Sigmoid colon (tissue), 7 donors: Measurements from ENCODE around the gene GNG11. TPM values are rescaled to one million over a fixed set of nuclear protein-coding genes. Genes with fewer than 3 reads are reported as not detected.
"Not testable (repeated sequence)": the region's sequence is repeated elsewhere in the genome, so short reads cannot be mapped to it uniquely, and the experiment has no call there.

Experiments used
- DNase-seq: peaks from one replicate; pipeline ENCODE4 v3.0.0-alpha.2; 2019
- H3K27ac ChIP-seq, 4 donors: fragments of 200-600 bp; sonication (generic); one replicate each; pipeline ENCODE4 v1.5.1; 2016 to 2019; ENCODE audit warnings: mild to moderate bottlenecking in 1 of 4
- H3K27me3 ChIP-seq, 3 donors: fragments of 200-600 bp; sonication (generic); one replicate each; pipeline ENCODE4 v1.5.1; 2019; ENCODE audit warnings: mild to moderate bottlenecking in 1 of 3
- H3K36me3 ChIP-seq, 4 donors: fragments of 200-600 bp; sonication (generic); one replicate each; pipeline ENCODE4 v1.5.1; 2016 to 2019
- H3K4me1 ChIP-seq, 4 donors: fragments of 200-600 bp; sonication (generic); one replicate each; pipeline ENCODE4 v1.5.1; 2017 to 2019
- H3K4me3 ChIP-seq, 4 donors: fragments of 200-600 bp; sonication (generic); one replicate each; pipeline ENCODE4 v1.5.1; 2017 to 2019; ENCODE audit warnings: mild to moderate bottlenecking in 2 of 4, moderate library complexity in 1 of 4
- H3K9me3 ChIP-seq, 4 donors: fragments of 200-600 bp in 3 of 4; sonication (generic) in 3 of 4; one replicate each; pipeline versions ENCODE4 v1.5.1 to v1.6.1; 2013 to 2019
- CTCF ChIP-seq, 4 experiments: fragments of 450-650 bp in 3 of 4; fragments of 200-600 bp in 1 of 4; IDR thresholded peaks; one replicate each; pipeline ENCODE4 v1.5.1; 2016 to 2019; ENCODE audit warnings: antibody characterized with exemption in 4 of 4, mild to moderate bottlenecking in 3 of 4, moderate library complexity in 2 of 4
- EP300 ChIP-seq, 4 donors: sonication (generic); formaldehyde crosslinking; IDR thresholded peaks; one replicate each; pipeline ENCODE4 v1.6.1; 2017; ENCODE audit warnings: antibody characterized with exemption in 4 of 4
- POLR2A ChIP-seq, 2 donors: fragments of 450-650 bp; IDR thresholded peaks; one replicate each; pipeline ENCODE4 v1.6.1; 2016; ENCODE audit warnings: antibody characterized with exemption in 2 of 2, mild to moderate bottlenecking in 2 of 2, moderate library complexity in 2 of 2
- POLR2AphosphoS5 ChIP-seq, 4 donors: sonication (generic); formaldehyde crosslinking; IDR thresholded peaks; one replicate each; pipeline ENCODE4 v1.6.1; 2017; ENCODE audit warnings: antibody characterized with exemption in 4 of 4
- WGBS, 2 donors: extraction: QIAGEN DNeasy Blood & Tissue Kit; methylation state at CpG; one replicate each; pipeline ENCODE4 v1.1.7; 2013; 5-methylcytosine and 5-hydroxymethylcytosine counted together
- intact Hi-C: fragments of 100-400 bp; cut with DNase I; formaldehyde crosslinking; loops from one replicate; pipeline ENCODE4 v1.15.1; 2023
- polyA plus RNA-seq, 3 donors: library from polyadenylated mRNA; stranded (reverse); fragments of 200-250 nt; gene quantifications; one replicate each; pipeline ENCODE4 v1.2.3, GENCODE V29; 2013
- total RNA-seq, 4 donors: library from RNA; depleted of rRNA; stranded (reverse); fragments of >200 nt; gene quantifications; one replicate each; pipeline ENCODE4 v1.1.0, GENCODE V29; 2016
- donor health status: healthy with polysubstance abuse.
- donor health status: Bipolar disorder and iron deficiency.
- donor health status: healthy.

GNG11 gene
- total and polyA plus RNA-seq, 7 donors: 8.1 to 34.2 (median 14.1) TPM

- Histone ChIP-seq H3K4me1 (peaks cover 0 to 24% (median 19%) of the 10 kb centered on the region in 4 donors), H3K27ac (peak overlapping the region; percentile 56 to 70 (median 60)), H3K27me3 (no peaks in the 10 kb centered on the region), H3K4me3 (no peak overlapping the region), H3K9me3 (no peaks in the 10 kb centered on the region), H3K36me3 (no peaks in the 10 kb centered on the region)
- intact Hi-C loops: loop anchor here (10.0 kb wide), 1 partner anchor 484 kb away; the partner anchor contains the start of gene COL1A2
- peak; percentile 85 for DNase-seq
- WGBS, 2 donors: 68 to 80% methylated on average over 3 of the region's 3 CpGs
- TF ChIP-seq POLR2A (IDR thresholded peaks at IDR 0.05): no peak
- peak in 2 of 4 donors; percentile 27 to 44 for TF ChIP-seq POLR2AphosphoS5 (IDR thresholded peaks at IDR 0.05)
- TF ChIP-seq EP300 (IDR thresholded peaks at IDR 0.05): no peak
These were observed 11.2 kb upstream of the GNG11 start for GRCh38 chr7:93910076-93910994.

DNA sequence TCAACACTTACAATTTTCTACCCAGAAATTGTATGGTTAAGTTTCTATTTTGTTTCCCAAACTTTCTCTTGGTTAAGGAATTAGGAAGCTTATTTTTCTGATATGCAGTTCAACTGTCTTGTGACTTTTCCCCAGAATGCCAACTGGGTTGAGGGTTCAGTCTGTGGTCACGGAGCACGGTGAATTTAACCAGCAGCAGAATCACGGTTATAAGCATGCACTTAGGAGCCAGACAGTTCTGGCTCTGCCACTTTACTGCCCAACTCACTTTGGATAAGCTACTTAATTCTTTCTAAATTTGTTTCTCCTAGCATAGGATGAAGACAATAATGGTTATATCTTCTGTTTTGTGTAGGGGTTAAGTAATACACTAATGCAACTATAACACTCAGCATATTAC is 10.3 kb upstream of the GNG11 start:
- WGBS, 2 donors: 66 to 78% methylated on average over 3 of the region's 3 CpGs
- H3K27me3 ChIP-seq, DNase-seq, H3K9me3 ChIP-seq, H3K4me3 ChIP-seq, H3K36me3 ChIP-seq: not testable (repeated sequence)
- intact Hi-C loops: loop anchor here (10.0 kb wide), 1 partner anchor 484 kb away; the partner anchor contains the start of gene COL1A2
- Histone ChIP-seq H3K4me1 (peaks cover 0 to 23% (median 19%) of the 10 kb centered on the region in 4 donors), H3K27ac (peak overlapping the region; percentile 56 to 70 (median 60))

DNA sequence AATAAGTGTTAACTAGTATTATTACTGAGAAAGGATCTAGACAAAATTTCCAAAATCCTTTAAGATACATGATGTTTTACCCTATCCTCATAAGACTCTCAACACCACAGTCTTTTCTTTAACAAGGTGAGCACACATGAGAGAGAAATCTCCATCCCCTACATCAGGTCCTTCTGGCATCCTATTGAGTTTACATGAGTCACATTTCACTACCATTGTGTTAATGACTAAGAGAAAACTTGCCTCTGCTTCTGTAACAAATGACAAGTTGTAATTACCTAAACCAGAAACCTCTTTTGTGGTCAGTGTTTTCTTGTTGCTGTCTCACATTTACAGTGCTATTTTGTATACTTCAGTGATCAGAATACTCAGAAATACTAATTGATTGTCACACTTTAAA is 9.9 kb upstream of the GNG11 start:
- peaks cover 0 to 20% (median 18%) of the 10 kb centered on the region in 4 donors for H3K4me1 ChIP-seq
- not testable (repeated sequence) for H3K9me3 ChIP-seq, H3K27me3 ChIP-seq, H3K4me3 ChIP-seq, DNase-seq, H3K36me3 ChIP-seq
- intact Hi-C loops: loop anchor here (10.0 kb wide), 1 partner anchor 483 kb away; the partner anchor contains the start of gene COL1A2
- peak overlapping the region; percentile 3 to 63 (median 50) for H3K27ac ChIP-seq

GRCh38 chr7:93913197-93913596 is 8.3 kb upstream of the GNG11 start:
- peak overlapping the region; percentile 26 to 80 (median 64) for H3K27ac ChIP-seq
- TF ChIP-seq POLR2A (IDR thresholded peaks at IDR 0.05): no peak
- TF ChIP-seq POLR2AphosphoS5 (IDR thresholded peaks at IDR 0.05): no peak
- TF ChIP-seq EP300 (IDR thresholded peaks at IDR 0.05): no peak
- no peak for TF ChIP-seq CTCF (IDR thresholded peaks at IDR 0.05)

GRCh38 chr7:93914581-93915066 is 6.9 kb upstream of the GNG11 start:
- H3K9me3 ChIP-seq: no peaks in the 10 kb centered on the region
- H3K4me1 ChIP-seq: peaks cover 0 to 20% (median 18%) of the 10 kb centered on the region in 4 donors
- no peak for DNase-seq
- peak overlapping the region; percentile 59 to 80 (median 64) for H3K27ac ChIP-seq
- H3K27me3 ChIP-seq: no peaks in the 10 kb centered on the region
- peak overlapping the region in 1 of 4 donors; percentile 4 for H3K4me3 ChIP-seq
- WGBS, 2 donors: 36 to 74% methylated on average over 7 of the region's 7 CpGs
- intact Hi-C loops: loop anchor here (10.0 kb wide), 1 partner anchor 480 kb away; the partner anchor contains the start of gene COL1A2
- no peaks in the 10 kb centered on the region for H3K36me3 ChIP-seq
- TF ChIP-seq CTCF (IDR thresholded peaks at IDR 0.05) (no peak), POLR2AphosphoS5 (IDR thresholded peaks at IDR 0.05) (peak in 1 of 4 donors; percentile 7)

More at GRCh38 chr7:93913197-93913596, 8.3 kb upstream of the GNG11 start:
- Histone ChIP-seq H3K27me3 (no peaks in the 10 kb centered on the region), H3K36me3 (no peaks in the 10 kb centered on the region), H3K4me1 (peaks cover 0 to 20% (median 18%) of the 10 kb centered on the region in 4 donors), H3K9me3 (no peaks in the 10 kb centered on the region), H3K4me3 (no peak overlapping the region)
- intact Hi-C loops: loop anchor here (10.0 kb wide), 1 partner anchor 482 kb away; the partner anchor contains the start of gene COL1A2
- DNase-seq: no peak

- peak overlapping the region in 3 of 4 donors; percentile 59 to 80 (median 68) for H3K27ac ChIP-seq
- H3K36me3 ChIP-seq, H3K4me3 ChIP-seq, H3K27me3 ChIP-seq, H3K9me3 ChIP-seq, DNase-seq: not testable (repeated sequence)
- peaks cover 0 to 18% (median 14%) of the 10 kb centered on the region in 4 donors for H3K4me1 ChIP-seq
- intact Hi-C loops: loop anchor here (10.0 kb wide), 1 partner anchor 479 kb away; the partner anchor contains the start of gene COL1A2
- WGBS, 2 donors: 84 to 90% methylated on average over 3 of the region's 3 CpGs
These were observed 6.2 kb upstream of the GNG11 start for GRCh38 chr7:93915206-93915842.

GRCh38 chr7:93915888-93916287 is 5.6 kb upstream of the GNG11 start:
- H3K9me3 ChIP-seq, DNase-seq, H3K36me3 ChIP-seq, H3K27me3 ChIP-seq, H3K4me3 ChIP-seq: not testable (repeated sequence)
- peaks cover 0 to 16% (median 10%) of the 10 kb centered on the region in 4 donors for H3K4me1 ChIP-seq
- intact Hi-C loops: loop anchor here (10.0 kb wide), 1 partner anchor 479 kb away; the partner anchor contains the start of gene COL1A2
- peak overlapping the region in 3 of 4 donors; percentile 3 to 80 (median 68) for H3K27ac ChIP-seq

DNA sequence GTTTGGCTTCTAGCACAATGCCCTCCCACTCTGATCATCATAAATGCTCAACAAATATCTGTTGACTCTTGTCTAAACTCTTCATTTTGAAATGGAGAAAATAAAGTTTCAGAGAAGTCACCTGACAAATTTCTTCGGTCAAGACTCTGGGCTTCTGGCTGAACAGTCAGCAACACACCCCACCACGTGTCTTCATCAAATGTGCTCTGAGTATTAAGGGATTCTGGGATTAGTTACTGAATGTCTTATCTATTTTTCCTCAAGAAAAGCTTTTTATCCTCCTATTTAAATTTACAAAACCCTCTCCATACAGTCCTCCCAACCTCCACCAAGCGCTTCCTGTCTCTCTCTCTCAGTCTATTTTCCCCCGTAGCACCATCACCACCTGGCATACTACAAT is 5.2 kb upstream of the GNG11 start:
- H3K9me3 ChIP-seq, H3K4me3 ChIP-seq, H3K27me3 ChIP-seq, DNase-seq, H3K36me3 ChIP-seq: not testable (repeated sequence)
- peak overlapping the region in 2 of 4 donors; percentile 68 to 80 for H3K27ac ChIP-seq
- 52 to 75% methylated on average over 4 of the region's 4 CpGs for whole genome bisulfite sequencing, 2 donors
- peaks cover 0 to 18% (median 13%) of the 10 kb centered on the region in 4 donors for H3K4me1 ChIP-seq
- intact Hi-C loops: loop anchor here (10.0 kb wide), 1 partner anchor 478 kb away; the partner anchor contains the start of gene COL1A2
